ENCODE data around the gene TMA7.

TMA7 gene

DNA sequence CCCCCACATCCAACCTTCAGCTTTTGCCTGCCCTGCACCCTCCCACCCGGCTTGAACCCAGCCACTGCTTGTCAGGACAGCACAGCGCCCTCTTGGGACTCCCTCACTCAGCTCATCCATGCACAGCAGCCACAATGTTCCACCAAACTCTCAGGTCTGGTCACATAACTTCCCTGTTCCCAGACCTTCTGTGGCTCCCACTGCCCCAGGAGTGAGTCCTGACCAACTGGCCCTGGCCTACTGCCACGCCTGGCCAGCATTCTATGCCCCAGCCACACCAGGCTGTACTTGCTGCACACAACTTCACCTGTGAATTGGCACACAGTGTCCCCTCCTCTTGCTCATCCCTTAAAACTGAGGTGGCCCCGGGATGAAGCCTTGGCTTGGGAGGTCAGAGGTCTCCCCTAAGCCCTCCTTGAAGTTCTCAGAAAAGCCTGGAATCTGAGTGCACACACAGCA, 31.2 kb upstream of the TMA7 start:
- in situ Hi-C loops (cut with MboI; ENCODE audit: low sequenced_read_pairs): no loop called here

DNA sequence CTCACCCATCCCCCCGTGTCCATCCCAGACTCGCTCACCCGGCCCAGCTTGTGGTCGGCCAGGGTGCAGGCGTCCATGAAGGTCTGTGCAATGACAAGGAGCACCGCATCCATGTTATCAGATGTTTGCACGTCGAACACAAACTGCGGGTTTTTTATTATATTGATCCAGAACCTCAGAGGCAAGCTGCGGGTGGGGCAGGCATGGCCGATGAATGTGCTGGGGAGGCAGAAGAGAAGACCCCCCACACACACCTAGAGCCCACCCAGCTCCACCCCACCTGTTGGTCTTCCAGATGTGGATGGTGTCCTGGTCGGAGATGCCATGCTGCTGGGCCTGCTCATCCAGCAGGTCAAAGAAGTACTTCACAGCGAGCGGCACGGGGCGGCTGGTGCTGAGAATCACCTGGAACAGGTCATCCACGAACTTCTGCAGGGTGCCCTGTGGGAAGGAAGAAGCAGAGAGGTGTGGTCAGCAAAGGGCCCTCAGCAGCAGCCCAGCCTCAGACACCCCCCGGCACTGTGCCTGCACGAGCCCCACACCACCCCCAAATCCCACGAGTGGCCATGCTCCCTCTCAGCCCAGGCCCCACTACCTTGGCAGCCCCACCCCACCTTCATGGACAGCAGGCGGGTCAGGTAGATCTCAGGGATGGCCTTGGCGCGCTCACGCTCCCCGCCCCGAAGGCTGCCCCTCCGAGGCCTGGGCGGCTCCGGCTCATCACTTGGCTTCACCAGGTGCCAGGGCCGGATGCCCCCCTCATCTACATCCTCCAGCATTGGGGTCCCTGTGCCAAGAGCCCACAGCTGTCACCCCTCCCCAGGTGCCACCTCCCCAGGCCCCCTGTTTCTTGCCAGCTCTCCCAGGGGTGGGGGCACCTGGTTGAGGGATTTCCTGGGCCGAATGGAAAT, 30.5 kb upstream of the TMA7 start:
- in situ Hi-C loops (cut with MboI; ENCODE audit: low sequenced_read_pairs): no loop called here

DNA sequence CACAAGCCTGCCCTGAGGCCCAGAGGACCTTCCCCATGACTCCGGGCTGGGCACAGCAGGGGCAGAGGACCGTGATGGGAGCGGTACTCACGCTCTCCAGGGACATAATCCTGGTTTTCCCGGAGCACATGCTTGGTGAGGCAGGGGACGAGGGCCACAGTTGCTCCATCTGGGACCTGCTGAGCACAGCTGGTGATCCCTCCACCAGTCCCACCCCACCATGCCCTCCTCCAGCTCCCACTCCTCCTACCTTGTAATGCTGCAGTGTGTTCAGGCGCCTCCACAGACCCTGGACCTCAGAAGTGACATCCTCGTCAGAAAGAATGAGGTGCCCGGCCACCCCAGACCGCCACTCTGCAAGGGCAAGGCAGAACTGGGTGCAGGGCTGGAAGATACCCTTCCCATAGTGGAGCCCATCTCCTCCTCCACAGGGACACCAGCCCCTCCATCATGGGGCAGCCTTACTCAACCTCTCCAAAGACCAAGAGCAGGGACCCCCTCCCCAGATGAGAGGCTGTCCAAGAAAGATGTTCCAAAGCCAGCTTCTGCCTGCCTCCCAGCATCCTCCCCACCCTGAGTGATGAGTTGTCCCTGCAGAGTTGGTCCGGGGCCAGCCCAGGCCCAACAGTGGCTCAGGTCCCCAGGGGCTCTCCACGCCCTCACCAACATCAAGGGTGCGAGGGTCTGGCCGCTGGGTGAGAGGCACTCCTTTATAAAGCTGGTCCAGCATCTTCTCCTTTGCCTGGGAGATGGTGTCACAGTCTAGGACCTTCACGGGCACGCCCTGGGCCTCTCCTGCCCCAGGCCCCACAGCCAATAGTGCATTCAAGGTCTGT, 29.6 kb upstream of the TMA7 start:
- in situ Hi-C loops (cut with MboI; ENCODE audit: low sequenced_read_pairs): no loop called here

DNA sequence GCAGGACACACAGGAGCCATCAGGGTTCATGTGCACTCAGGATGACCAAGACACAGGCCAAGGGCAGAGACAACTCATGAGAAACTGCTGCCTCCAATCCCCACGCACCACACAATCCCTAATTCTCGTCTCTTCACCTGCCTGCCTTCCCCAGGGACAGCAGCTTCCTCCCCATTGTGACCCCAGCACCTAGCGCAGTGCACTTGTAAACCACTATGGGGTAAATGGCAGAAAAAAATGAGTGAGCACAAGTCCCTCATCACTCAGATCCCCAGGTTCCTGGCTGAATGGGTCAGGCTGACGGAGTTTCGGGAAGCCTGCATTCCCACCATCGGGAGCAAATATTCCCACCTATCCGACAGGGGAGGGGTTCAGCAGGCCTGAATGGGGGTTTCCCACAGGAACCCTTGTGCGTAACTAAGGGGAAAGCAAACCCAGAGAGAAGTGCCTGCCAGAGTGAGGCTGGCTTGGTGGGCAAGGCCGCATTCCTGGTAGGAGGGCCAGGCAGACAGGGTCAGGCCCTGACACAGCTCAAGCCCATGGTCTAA, 28.9 kb upstream of the TMA7 start:
- in situ Hi-C loops (cut with MboI; ENCODE audit: low sequenced_read_pairs): no loop called here

DNA sequence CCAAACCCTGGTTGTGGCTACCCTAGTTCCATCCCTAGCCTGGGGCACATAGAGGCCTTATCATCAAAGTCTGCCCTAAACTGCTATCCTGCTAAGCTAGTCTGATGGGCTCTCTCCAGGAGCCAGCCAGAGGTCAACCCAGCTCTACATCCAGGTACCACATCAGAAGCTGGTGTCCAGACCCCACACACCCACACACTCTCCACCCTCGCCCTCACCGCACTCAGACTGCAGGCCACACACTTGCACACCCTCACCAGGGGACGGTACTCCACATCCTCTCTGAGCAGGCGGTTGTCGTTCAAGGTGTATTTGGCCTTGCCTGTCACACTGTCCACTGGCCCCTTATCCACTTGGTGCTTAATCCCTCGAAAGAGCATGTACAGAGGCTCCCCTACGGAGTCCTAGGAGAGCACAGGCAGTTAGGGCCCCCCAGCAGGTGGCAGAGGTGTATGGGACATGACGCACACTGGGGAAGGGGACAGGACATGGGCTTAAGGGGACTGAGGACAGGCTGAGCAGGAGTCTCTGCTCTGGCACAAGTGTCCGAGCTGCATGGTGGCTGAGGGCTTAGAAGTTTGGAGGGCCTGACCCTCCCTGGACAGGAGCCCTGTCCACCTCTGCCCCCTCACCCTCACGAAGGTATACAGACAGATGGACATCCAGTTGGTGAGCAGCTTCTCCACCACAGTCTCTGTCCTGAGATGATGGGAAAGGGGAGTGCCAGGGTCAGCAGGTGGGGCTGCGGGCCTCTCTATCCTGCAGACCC, 28.3 kb upstream of the TMA7 start:
- in situ Hi-C loops (cut with MboI; ENCODE audit: low sequenced_read_pairs): no loop called here

DNA sequence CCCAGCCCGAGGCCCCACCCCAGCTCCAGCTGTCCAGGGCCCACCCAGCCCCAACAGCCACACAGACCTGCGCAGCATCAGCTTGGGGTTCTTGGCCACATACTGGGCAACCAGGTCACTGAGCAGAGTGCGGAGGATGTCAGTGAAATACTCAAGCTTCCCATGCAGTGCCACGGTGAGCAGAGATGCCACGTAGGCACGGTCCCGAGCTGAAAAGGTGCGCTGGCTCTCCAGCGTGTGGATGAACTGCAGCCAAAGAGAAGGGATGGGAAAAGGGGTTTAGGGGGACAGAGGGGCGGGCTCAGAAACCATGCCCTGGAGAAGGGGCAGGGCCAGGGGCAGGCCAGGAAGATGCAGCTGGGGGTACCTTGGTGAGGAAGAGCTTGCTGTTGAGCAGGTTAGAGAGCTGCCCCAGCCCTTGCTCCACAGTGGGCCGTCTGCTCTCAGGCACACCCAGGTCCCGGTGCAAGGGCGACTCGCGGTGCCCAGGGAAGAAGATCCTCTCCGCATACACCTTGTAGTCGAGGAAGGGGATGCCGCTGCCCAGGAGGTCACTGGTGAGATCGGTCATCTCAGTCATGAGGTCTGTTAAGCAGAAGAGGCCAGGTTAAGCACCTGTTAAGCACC, 27.6 kb upstream of the TMA7 start:
- in situ Hi-C loops (cut with MboI; ENCODE audit: low sequenced_read_pairs): no loop called here

DNA sequence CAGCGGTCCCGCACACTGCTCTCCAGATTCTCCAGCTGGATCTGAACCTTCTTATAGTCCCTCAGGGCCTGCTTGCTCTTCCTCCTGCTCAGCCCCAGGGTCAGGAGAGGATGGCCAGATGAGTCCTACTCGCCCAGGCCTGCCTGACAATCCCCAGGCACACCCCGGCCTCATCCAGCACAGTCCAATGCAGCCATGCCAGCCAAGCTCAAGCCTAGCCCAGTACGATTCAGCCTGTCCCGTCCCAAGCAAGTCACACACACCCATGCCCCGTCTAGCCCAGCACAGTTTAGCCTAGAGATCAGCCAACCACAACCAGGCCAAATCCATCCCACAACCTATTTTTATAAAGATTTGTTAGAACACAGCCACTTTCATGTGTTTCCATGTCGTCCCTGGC, 27.0 kb upstream of the TMA7 start:
- in situ Hi-C loops (cut with MboI; ENCODE audit: low sequenced_read_pairs): no loop called here

DNA sequence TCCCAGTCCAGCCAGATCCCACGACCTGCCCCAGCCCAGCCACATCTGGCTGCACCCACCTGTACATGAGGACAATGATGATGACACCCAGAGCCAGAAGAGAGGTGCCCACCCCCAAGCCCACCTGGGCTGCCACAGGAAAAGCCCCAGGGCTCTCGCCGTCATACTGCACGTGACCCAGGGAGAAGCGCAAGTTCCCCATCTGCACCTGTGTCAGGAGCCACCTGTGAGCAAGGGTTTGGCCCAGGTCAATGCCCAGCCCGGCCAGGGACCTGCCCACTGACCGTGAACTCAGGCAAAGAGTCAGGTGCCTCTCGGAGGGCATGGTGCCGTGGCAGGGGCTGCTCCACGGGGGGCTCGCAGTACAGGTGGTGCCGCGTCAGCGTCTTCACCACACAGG, 26.4 kb upstream of the TMA7 start:
- in situ Hi-C loops (cut with MboI; ENCODE audit: low sequenced_read_pairs): no loop called here

DNA sequence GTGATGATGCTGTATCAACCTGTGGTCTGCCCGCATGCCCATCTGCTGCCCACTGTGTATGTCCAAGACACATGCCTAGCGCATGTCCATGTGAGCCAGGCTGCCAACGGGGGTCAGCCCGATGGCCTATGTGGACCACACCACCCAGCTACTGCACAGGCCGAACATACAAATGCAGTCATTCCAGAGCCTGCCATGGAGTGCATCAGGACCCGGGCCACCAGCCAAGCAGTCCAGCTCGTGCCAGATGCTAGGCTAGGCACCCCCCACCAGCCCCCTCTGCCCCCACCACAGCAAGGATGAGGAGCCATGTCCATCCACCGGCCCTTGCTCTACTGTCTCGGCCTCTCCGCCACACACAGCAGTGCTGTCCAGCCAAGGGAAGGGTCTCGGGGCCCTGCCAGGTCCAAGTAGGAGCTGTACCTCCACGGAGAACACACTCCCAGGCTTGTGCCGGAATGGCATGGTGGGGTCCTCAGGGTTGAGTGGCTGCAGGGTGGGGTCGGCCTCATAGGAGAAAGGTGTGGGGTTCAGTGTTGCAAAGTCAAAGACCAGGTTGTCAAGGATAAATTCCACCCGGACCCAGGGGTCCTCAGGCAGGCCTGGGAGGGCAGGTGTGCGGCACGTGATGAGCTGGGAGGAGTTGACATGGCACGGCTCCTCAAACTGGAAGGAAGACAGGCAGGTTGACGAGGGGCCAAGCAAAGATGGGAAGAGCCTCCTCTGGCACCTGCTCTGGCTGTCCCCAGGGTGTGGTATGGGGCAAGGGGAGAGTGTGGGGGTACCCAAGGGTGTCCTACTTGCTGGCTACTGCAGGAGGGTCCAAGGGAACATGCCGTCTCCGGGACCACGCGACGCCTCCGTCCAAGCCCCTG, 25.4 kb upstream of the TMA7 start:
- in situ Hi-C loops (cut with MboI; ENCODE audit: low sequenced_read_pairs): no loop called here

DNA sequence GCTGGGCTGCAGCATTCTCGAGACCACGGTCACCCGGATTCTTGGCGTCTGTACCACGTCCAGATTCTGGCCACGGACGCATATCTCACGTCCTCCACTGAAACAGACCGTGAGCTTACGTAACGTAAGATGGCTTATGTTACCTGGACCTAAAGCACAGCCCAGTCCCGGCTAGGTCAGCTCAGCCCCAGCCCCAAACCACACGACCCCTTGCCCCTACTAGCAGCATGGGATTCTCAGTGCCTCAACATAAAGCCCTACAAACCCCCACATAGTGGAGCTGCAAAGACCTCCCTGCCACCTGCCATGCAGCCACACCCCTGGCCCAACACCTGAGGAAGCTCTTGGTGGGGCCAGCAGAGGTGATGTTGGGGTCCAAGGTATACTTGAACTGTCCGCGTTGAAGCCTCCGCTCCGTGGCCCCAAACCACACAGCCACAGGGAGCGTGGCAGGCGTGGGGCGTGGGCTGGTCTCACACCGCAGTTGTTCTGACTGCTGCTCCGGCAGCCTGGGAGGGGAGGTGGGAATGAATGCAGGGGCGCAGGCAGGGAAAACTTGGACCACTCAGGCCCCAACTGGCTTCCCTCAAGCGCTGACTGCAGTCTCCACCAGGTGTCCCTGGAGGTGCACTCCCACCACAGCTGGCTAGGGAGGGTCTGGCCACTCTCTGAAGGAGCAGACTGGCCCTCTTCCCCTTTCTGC, 24.7 kb upstream of the TMA7 start:
- in situ Hi-C loops (cut with MboI; ENCODE audit: low sequenced_read_pairs): no loop called here

DNA sequence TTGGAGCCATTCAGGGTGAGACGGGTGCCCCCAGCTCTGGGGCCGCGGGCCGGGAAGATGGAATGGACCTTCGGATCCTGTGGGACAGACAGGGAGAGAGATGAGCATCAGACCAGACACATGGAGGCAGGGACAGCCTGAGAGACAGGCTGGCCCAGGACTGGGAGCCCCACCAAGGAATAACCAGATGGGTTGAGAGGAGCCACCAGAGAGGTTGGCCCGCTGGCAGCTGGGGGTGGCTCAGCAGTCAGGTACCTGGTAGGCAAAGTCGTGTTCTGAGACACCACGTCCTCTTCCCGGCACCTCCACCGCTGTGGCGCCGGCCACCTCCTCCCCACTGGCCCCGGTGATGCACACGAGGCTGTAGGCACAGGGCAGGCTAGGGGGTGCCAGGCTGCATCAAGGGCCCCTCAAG, 24.0 kb upstream of the TMA7 start:
- in situ Hi-C loops (cut with MboI; ENCODE audit: low sequenced_read_pairs): no loop called here

DNA sequence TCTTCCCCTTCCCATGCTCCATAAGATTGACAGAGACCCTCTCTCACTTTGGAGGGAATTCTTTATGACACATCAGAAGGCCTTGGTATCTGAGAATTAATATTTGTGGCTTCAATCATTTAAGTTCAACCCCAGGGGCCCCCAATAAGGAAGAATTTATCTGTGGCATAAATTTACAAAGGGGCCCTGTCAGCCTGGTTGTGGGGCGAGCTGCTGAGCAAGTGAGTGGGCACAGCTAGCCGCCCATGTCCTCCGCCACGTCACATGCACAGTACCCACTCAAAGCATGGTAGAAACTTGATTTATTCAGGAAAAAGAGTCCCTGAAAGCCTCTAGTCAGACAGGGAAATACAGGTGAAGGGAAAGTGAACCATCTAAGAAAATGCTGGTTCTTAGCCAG, 23.5 kb upstream of the TMA7 start:
- in situ Hi-C loops (cut with MboI; ENCODE audit: low sequenced_read_pairs): no loop called here

DNA sequence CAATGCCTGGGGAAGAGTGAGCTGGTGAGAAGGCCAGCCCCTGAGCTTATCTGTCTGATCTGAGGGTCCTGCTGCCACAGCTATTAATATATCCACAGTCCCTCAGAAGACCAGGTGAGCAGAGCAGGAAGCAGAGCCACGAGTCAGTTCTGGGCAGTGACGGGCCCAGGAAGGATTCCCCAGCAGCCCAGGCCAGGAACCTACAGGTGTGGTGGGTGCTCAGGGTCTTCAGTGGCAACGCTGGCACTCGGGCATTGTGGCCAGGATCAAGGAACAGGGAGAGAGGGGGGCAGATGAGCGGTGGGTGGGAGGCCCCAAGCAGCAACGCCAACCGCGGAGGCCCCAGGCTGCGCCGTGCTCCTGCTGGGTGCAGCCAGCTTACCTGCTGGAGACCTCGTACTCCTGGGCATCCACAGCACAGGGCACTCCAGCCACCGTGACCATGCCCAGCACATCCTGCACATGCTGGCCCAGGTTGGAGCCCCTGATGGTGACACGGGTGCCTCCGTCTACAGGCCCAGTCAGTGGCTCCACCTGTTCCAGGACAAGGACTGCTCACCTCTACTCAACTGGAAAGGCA, 22.4 kb upstream of the TMA7 start:
- in situ Hi-C loops (cut with MboI; ENCODE audit: low sequenced_read_pairs): no loop called here

DNA sequence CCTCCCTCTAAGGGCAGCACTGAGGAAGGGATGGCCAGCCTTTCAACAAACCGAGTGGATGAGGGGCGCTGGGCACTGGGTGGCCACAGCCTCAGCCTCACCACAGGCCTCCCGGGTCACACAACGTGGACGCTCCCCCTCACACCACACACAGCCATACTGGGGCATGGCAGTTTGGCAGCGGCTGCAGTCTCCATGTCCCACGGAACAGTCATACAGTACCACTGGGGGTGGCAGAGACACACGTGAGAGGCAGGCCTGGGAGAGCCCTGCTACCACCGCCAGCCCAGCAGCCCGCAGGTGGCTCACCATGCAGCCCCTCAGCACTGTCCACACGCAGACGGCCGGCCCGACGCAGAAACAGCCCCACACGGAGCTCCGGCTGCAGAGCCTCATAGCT, 21.9 kb upstream of the TMA7 start:
- in situ Hi-C loops (cut with MboI; ENCODE audit: low sequenced_read_pairs): no loop called here

DNA sequence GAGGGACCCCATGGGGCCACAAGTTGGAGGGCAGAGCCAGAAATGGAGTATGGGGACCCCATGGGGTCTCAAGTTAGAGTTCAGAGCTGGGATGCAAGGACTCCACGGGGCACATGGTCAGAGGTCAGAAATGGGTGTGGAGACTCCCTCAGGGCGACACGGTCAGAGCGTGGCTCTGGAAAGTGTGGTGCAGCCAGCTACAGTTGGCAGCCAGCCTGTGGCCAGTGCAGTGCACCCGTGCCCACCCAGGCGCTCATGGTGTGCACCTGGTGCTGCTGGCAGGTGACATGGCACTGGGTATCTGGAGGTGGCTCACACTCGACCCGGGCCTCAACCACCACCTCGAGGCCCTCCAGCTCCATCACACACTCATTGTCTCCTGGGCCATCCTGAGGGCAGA, 21.4 kb upstream of the TMA7 start:
- in situ Hi-C loops (cut with MboI; ENCODE audit: low sequenced_read_pairs): no loop called here

DNA sequence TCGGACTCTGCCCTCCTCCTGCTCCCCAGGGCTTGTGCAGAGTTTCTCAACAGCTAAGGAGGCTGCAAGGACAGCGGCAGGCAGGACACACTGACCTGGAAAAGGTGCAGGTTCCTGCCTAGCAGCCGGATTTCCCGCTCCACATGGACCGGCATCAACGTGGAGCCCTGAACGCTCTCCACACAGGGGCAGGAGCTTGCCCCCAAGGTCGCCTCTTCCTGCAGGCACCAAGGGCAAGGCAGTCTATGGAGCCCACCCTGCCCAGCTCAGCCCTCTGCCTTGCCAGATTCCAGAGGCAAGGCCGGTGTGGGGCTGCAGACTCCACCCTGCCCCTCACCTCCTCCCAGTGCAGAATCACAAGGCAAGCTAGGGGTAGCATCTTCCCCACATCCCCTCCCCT, 20.9 kb upstream of the TMA7 start:
- in situ Hi-C loops (cut with MboI; ENCODE audit: low sequenced_read_pairs): no loop called here

DNA sequence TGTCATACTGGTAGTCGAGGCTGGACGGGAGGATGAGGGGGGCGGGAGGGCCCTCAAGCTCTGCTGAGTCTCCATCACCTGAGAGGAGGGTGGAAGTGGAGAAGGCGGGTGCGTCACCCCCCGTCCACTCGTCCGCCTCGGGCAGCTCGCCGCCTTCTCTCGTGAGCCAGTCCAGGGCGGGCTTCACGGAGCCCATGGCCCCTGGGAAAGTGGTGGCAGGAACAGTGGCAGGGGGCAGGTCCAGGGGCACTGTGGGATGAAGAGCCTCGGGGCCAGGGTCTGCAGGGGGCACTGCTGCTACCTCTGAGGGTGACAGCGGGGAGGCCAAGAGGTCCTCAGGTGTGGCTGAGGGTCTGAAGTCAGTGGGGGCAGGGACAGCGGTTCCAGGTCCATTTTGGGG, 20.5 kb upstream of the TMA7 start:
- in situ Hi-C loops (cut with MboI; ENCODE audit: low sequenced_read_pairs): no loop called here

DNA sequence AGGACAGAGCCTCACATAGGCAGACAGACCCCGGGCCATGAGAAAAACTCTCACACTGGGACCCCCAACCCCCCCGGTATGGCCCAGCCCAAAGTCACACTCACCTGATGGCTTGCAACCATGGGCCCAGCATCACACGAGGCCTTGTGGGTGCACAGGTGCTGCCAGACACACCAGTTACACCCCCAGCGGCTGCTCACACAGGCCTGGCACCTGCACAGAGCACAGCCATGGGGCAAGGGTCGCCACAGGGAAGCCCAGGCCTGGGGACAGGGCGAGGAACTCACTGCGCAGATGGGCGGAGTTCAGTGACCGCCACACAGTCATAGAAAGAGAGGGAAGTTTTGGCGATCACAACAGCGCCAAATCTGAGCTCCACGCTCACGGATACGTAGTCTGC, 19.5 kb upstream of the TMA7 start:
- in situ Hi-C loops (cut with MboI; ENCODE audit: low sequenced_read_pairs): no loop called here

DNA sequence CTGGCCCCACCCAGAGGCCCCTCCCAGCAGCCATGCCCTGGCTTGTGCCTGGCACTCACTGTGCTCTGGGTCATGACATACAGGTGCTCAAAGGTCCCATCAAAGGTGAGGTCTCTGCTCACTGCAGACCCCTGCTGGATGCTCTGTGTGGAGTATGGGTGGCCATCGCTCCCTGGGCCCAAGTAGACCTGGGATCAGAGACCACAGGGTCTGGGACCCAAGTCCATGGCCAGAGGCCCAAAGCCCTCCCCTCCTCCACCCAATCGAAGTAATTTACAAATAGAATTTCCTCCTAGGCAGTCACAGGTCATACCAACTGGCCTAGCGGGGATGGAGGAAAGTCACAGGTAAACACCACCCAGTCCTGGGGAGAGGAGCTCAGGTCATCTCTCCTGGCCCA, 17.8 kb upstream of the TMA7 start:
- in situ Hi-C loops (cut with MboI; ENCODE audit: low sequenced_read_pairs): no loop called here

Measured in HL-60/S4 treated with phorbol 12-myristate 13-acetate at 8.2 ng/mL for 4 days and 3 days (cell line).